Measurements from ENCODE around the gene RNASE7.

DNA sequence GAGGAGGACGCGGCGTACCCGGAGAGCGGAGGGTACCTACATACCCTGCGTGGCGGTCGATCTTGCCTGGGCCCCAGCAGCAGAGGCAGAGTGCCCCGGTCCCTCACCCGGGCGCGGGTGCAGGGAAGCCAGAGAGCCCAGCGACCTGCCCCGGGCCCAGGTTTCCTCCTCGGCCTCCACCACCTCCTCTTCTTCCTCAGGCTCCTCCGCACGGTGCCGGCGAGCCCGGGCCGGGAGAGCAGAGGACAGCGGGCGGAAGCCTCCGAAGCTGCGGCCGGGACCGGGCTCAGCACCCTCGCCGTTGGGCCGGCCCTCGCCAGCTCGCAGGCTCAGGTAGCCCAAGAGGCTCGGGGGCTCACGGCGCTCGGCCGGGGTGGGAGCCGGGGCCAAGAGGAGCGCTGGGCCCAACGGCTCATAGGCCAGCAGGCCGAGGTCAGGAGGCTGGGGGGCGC lies 49.7 kb downstream of the RNASE7 start:
- TF ChIP-seq, protein P1, sequence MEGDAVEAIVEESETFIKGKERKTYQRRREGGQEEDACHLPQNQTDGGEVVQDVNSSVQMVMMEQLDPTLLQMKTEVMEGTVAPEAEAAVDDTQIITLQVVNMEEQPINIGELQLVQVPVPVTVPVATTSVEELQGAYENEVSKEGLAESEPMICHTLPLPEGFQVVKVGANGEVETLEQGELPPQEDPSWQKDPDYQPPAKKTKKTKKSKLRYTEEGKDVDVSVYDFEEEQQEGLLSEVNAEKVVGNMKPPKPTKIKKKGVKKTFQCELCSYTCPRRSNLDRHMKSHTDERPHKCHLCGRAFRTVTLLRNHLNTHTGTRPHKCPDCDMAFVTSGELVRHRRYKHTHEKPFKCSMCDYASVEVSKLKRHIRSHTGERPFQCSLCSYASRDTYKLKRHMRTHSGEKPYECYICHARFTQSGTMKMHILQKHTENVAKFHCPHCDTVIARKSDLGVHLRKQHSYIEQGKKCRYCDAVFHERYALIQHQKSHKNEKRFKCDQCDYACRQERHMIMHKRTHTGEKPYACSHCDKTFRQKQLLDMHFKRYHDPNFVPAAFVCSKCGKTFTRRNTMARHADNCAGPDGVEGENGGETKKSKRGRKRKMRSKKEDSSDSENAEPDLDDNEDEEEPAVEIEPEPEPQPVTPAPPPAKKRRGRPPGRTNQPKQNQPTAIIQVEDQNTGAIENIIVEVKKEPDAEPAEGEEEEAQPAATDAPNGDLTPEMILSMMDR (IDR thresholded peaks at IDR 0.05; ENCODE audit: insufficient read depth, low read length, poor library complexity, severe bottlenecking): no peak
- no peak for TF ChIP-seq EZH2phosphoT487 (conservative IDR thresholded peaks at IDR 0.05; ENCODE audit: low read length)
